Ishikawa (cell line): ENCODE data around the gene ZNF254.

Experiments
- EP300 ChIP-seq: IDR thresholded peaks from 2 replicates; pipeline ENCODE4 v1.6.1; 2012; ENCODE audit warnings: borderline replicate concordance
- YY1 ChIP-seq: IDR thresholded peaks from 2 replicates; pipeline ENCODE4 v1.6.1; 2012; ENCODE audit warnings: low read depth

GRCh38 chr19:24159707-24160106, 72.7 kb downstream of the ZNF254 start:
- TF ChIP-seq EP300 (no peak), YY1 (no peak)
